Muscle of back (tissue), 13 donors: ENCODE measurements around the gene HOXB7. TPM values are rescaled to one million over a fixed set of nuclear protein-coding genes. Genes with fewer than 3 reads are reported as not detected.
A peak's percentile ranks its signal among the peaks of the same experiment; 100 is the strongest.

ENCODE experiments used
- DNase-seq, 3 donors: peaks; one replicate each; pipeline versions ENCODE4 v3.0.0 to v3.0.0-alpha.2; 2013
- long read RNA-seq, 9 donors: transcript quantifications; one replicate each; lab custom pipeline, GENCODE V29; 2026
- polyA plus RNA-seq, 10 donors: library from polyadenylated mRNA; unstranded; fragments of 120-200 nt; gene quantifications; one replicate each; pipeline ENCODE4 v1.2.1, GENCODE V29; 2013; ENCODE audit not compliant: insufficient read length in 10 of 10

Gene HOXB7
- polyA plus RNA-seq: 10 to 100 TPM in 1 of 10 donors, 1 to 10 TPM in 9; 3.9 to 10.1 (median 6.8) TPM
- long read RNA-seq, donor 1, partial matches to known transcripts: 0 of 2 reads
- long read RNA-seq, donor 1, other reads (novel, unspliced or antisense): 0 of 2 reads
- long read RNA-seq, donor 2, transcript HOXB7-201 (2 exons, 1,371 nt): major isoform, 13 of 13 reads
- long read RNA-seq, donor 2, partial matches to known transcripts: 0 of 13 reads
- long read RNA-seq, donor 2, other reads (novel, unspliced or antisense): 0 of 13 reads
- long read RNA-seq, donor 3: 0 reads
- long read RNA-seq, donor 4, partial matches to known transcripts: 0 of 4 reads
- long read RNA-seq, donor 4, other reads (novel, unspliced or antisense): 0 of 4 reads
- long read RNA-seq, donor 5, transcript HOXB7-201 (2 exons, 1,371 nt): major isoform, 29 of 29 reads
- long read RNA-seq, donor 5, partial matches to known transcripts: 0 of 29 reads
- long read RNA-seq, donor 5, other reads (novel, unspliced or antisense): 0 of 29 reads
- long read RNA-seq, donor 6, partial matches to known transcripts: 0 of 3 reads
- long read RNA-seq, donor 6, other reads (novel, unspliced or antisense): 0 of 3 reads
- long read RNA-seq, donor 7, transcript HOXB7-201 (2 exons, 1,371 nt): major isoform, 6 of 6 reads
- long read RNA-seq, donor 7, partial matches to known transcripts: 0 of 6 reads
- long read RNA-seq, donor 7, other reads (novel, unspliced or antisense): 0 of 6 reads
- long read RNA-seq, donor 8, transcript HOXB7-201 (2 exons, 1,371 nt): major isoform, 7 of 7 reads
- long read RNA-seq, donor 8, partial matches to known transcripts: 0 of 7 reads
- long read RNA-seq, donor 8, other reads (novel, unspliced or antisense): 0 of 7 reads
- long read RNA-seq, donor 9, partial matches to known transcripts: 0 of 4 reads
- long read RNA-seq, donor 9, other reads (novel, unspliced or antisense): 0 of 4 reads

DNA sequence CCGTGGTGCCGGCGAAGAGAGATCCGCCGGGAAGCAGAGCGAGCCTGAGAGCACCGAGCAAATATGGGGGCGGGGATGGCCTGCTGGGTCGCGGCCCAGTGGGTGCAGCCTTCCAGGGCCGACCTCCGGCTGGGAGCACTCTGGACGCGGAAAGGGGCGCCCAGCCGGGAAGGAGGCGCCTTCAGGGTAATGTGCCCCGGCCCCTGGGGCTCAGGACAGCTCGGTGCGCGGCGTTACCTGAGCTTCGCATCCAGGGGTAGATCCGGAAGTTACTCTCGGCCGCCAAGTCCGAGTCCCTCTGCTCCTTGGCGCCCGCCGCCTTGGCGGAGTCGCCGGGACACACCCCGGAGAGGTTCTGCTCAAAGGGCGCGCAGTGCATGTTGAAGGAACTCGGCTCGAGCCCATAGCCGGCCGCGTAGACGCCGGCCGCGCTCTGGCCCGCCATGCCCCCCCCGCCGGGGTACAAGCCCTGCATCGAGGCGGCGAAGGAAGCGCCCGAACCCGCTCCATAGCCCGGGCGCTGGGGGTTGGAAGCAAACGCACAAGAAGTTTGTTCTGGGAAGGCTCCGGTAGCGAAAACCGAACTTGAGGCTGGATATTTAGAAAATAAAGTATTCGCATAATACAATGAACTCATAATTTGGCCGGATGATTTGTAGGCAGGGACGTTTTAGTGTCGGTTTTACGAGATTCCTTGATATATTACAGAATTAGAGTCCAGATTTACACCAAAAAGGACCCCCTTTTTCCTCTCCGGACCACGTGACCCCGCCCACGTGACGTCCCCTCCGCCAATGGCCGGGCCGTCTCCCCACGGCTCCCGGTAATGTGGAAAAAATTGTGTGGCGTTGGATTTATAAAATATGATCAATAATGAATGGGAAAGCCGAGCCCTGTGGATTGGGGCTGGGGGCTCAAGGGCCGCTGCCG is at the start of gene HOXB7:
HOXB7 (minus strand) TSS at position 736 of the 930 bp plus-strand sequence; CDS start at position 637, 99 bp downstream.
- DNase-seq: peak; percentile 59 to 86 (median 79)

GRCh38 chr17:48655913-48656312 is 45.1 kb upstream of the HOXB7 start:
- no peak for DNase-seq

DNA sequence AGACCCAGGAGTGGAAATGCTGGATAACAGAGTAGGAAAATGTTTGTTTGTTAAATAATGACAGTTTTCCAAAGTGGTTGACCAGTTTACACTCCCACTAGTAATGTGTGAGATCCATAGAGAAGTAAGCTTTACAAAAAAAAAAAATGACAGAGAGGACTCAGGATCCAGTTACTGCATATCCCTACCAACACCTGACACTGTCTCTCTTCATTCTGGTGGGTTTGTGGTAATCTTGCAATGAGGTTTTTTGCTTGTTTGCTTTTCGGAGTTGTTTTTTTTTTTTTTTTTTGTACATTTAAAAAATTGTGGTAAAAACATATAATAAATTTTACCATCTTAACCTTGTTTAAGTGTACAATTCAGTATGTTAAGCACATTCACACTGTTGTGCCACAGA is 38.9 kb upstream of the HOXB7 start:
- no peak for DNase-seq

GRCh38 chr17:48647963-48648245 is 37.1 kb upstream of the HOXB7 start:
- no peak for DNase-seq

- DNase-seq: no peak
These were observed 36.5 kb upstream of the HOXB7 start for GRCh38 chr17:48647103-48647962.

DNA sequence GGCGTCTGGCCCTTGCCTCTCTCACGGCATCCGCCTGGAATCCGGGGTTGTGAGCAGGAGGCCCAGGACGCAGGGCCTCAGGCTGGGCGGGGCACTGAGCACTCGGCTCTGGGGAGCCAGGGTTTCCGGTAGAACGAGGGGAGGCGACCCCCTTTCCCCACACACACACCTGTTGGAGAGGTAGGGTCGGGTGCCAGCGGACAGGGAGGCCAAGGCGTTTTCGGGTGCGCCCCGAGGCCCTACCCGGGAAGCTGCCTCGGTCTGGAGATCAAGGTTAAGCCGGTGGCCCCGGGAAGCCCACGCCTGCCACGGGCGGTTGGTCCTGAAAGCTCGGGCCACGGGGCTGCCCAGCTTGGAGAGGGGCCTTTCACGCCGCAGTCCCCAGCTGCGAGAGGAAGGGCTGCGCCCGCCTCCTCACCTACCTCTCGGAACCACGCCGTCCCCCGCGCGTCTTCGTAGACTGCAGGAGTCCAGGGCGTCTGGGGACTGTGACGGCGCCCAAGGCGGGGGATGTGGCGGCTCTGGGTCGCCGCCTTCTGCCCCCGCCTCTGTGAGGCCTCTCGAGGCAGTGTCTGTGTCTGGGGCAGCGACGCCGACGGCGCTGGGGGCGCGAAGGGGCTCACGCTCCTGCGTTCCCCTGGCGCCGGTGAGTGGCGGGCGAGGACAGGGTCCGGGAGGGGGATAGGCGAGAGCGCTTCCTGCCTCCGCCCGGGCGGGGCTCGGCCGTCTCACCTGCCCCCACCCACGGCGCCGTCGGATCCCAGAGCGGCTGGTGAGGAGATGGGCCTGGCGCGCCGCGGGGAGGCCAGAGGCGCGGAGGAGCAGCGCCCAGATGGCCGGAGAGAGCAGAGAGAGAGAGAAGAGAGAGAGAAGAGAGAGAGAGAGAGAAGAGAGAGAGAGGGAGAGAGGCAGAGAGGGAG is 35.6 kb upstream of the HOXB7 start:
- peak in 1 of 3 donors; percentile 20 for DNase-seq

GRCh38 chr17:48645639-48646182 is 34.9 kb upstream of the HOXB7 start:
- DNase-seq: no peak

DNA sequence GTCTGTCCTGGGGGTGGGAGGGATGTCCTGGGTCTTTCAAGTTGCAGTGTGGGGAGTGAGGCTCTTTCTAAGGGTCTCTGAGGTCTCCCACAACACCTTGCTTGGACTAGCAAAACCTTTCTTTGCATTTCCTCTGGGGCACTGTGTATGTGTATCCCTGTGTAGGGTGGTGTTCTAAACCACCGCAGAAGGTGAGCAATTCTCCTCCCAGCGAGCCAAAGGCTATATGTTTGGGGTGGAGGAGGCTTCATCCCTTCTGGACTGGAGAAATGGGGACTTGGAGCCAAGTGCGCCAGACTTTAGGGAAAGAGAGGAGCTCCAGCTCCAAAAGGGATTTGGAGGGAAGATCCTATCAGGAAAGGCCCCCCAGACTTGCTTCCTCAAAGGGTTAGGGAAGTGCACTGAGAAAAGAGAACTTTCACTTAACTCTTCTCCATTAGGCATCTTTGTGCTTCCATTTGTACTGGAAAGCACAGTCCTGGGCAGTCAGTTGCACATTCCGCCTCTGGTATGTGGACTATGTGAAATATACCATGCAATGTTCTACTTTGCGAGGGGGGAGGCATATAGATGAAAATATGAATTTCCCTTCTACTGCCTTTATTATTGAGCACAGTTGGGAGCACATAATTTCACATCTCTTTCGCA is 34.2 kb upstream of the HOXB7 start:
- no peak for DNase-seq

GRCh38 chr17:48644159-48644558 is 33.3 kb upstream of the HOXB7 start:
- DNase-seq: no peak

DNA sequence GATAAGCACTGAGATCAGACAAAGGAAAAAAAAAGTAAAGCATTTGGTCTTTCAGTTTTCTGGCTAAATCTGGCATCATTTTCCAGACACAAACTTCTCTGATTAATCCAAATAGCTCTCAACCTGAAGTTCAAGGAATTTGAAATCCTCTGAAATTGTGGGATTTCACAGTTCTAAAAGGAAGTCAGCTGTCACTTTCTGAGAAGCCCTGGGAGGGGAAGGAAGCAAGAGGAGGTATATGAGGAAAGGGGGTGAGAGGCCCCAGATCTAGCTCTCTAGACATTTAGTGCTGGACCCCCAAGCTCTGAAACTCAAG is 32.8 kb upstream of the HOXB7 start:
- no peak for DNase-seq

DNA sequence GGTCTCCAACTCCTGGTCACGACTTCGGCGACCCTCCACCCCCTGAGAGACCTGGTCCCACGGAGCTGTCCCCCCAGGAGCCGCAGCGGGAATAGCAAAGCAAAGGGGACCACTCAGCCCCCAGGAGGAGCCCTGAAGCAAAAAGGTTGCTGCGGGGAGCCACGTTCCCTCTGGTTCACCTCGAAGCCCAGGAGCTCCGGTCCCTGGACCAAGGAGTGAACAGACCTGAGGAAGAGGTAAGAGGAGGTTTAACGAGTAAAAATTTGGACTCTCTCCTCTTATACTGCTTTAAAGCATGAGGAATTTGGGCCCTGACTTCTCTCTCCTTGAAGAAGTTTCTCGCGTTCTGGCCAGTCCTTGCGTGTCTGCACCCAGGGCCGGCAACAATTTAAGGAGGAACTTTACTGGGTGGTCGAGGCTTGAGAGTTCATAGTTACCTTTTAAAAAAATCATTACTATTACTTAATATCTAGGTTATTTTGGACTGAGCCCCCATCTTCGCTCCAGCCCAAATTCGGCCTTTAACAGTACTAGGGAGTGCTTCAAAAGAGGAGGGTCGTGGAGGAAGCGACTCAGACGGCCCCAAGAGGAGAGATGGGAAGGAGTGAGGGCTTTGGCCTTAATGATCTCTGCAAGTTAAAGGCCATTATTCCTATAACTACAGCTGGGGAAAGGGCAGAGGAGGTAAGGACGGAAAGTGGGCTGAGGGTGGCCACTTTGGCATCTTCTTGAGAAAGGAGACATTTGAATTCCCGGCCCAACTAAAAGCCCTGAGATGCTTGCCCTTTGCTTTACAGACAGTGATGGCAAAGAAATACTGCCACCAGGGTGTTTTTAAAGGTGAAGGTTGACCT is 32.3 kb upstream of the HOXB7 start:
- no peak for DNase-seq

- no peak for DNase-seq
These were observed 31.4 kb upstream of the HOXB7 start for GRCh38 chr17:48642059-48642842.

DNA sequence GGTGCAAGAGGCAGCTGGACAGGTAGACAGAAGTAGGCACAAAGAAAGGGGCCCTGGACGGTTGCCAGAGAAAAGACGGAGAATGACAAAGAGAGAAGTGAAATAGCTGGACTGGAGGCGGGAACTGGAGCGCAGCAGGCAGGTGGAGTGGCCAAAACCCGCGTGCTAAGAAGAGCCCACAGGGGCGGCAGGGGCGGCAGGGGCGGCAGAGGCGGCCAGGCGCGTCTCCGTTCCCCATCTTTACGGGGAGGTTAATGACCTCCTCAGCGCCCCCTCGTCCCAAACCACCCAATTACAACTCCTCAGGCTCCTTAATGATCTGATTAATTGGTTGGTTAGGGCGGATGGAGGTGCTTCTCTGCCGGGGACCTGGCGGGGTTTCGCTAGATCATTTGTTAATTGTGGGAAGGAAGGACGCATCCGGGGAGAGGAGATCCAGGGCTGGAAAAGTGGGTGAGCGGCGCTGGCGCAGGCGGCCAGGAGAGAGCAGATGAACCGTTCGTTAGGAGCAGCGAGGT is 30.8 kb upstream of the HOXB7 start:
- no peak for DNase-seq

DNA sequence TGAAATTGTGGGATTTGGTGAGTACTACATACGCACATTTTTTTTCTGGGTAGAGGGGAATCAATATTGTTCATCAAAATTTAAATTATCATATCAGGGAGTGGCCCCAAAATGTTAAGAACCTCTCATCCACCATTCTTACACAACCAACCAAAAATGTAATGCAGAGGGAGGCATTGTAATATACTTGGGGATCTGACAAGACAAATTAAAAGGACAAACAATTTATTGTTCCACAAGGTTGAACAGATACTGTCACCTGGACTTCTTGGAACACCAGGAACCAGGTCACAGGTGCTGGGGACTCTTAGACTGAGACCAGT is 30.0 kb upstream of the HOXB7 start:
- DNase-seq: no peak

- no peak for DNase-seq
These were observed 29.4 kb upstream of the HOXB7 start for GRCh38 chr17:48639982-48640857.

DNA sequence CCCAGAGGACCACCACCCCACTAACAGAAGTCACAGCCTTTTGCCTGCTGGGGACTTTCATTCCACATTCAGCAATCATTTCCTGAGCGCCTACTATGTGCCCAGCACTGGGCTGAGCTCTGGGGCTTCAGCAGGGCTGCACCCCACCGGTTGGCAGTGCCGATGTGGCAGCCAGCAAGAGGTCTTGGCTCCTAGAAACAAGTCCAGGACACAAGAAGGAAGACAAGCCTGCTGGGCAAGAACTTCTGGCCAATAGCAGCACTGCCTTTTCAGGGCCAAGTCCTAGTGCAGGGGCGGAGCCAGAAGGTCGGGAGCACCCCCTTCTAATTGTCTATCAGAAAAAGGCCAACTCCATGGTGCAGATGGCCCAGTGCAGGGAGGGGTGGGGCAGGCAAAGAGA is 28.3 kb upstream of the HOXB7 start:
- DNase-seq: no peak
